T-helper 1 cell treated with Interleukin-12 subunit alpha and Interleukin-12 subunit beta and Interleukin-4 antibody, amounts not matched to agents 30 μg/mL and 1 μg/mL, for 36 hours (primary cell): ENCODE data around the gene CCSER1.
"Not testable (repeated sequence)": the region's sequence is repeated elsewhere in the genome, so short reads cannot be mapped to it uniquely, and the experiment has no call there.

Experiments used
- H3K27ac Mint-ChIP-seq: one replicate; pipeline ENCODE4 v1.8.0; 2021; ENCODE audit warnings: mild to moderate bottlenecking, mixed read lengths
- H3K27me3 Mint-ChIP-seq: one replicate; pipeline ENCODE4 v1.8.0; 2021; ENCODE audit warnings: low read depth, mixed read lengths
- H3K36me3 Mint-ChIP-seq: one replicate; pipeline ENCODE4 v1.8.0; 2021; ENCODE audit warnings: low read depth, mixed read lengths
- H3K4me1 Mint-ChIP-seq: one replicate; pipeline ENCODE4 v1.8.0; 2021; ENCODE audit warnings: low read depth, mixed read lengths
- H3K4me3 Mint-ChIP-seq: one replicate; pipeline ENCODE4 v1.8.0; 2021; ENCODE audit warnings: mild to moderate bottlenecking, moderate library complexity, mixed read lengths
- H3K9me3 Mint-ChIP-seq: one replicate; pipeline ENCODE4 v1.8.0; 2021; ENCODE audit warnings: mixed read lengths

Gene CCSER1

DNA sequence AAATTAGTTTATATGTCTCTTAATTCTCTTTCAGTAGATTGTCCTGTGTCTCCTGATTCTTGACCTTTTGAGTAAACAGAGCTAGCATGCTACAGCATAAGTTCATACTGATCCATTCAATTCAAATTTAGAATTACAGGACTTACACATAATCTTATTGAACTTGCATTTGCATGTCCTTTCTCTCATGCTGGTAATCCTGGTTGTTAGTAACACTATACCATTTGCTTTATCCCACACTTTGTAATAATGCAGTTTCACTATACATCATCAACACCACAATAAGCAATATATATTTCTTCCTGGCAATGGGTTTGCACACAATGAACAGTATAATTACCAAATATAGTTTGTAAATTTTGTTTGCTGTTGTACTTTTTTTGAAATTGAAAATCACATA lies 1239.4 kb downstream of the CCSER1 start:
- H3K27ac Mint-ChIP-seq, result no peak overlapping the region
- H3K4me1 Mint-ChIP-seq, result no peaks in the 10 kb centered on the region
- no peaks in the 10 kb centered on the region for H3K36me3 Mint-ChIP-seq
- H3K4me3 Mint-ChIP-seq, result no peak overlapping the region
- no peaks in the 10 kb centered on the region for H3K9me3 Mint-ChIP-seq
- H3K27me3 Mint-ChIP-seq, result no peaks in the 10 kb centered on the region

DNA sequence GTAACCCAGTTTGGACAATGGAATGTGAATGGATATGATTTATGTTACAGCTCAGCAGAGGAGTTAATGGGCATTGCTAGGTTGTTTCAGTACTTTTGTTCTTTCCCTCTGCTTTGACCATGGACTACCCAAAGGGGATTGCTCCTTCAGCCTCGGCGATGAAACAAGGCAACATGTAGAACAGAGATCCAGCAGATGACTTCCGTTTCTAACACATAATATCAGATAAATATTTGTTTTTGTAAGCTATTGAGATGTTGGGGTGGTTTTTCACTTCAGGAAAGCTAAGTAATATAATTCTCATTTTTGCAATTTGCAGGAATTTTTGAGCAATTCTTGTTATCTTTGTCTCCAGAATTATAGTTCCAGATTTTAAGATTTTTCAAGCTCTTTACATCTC lies 1241.9 kb downstream of the CCSER1 start:
- Mint-ChIP-seq H3K27ac (no peak overlapping the region), H3K9me3 (peaks cover 3% of the 10 kb centered on the region), H3K36me3 (no peaks in the 10 kb centered on the region), H3K4me3 (no peak overlapping the region), H3K4me1 (no peaks in the 10 kb centered on the region), H3K27me3 (no peaks in the 10 kb centered on the region)

- H3K27me3 Mint-ChIP-seq, result no peaks in the 10 kb centered on the region
- no peak overlapping the region for H3K27ac Mint-ChIP-seq
- no peak overlapping the region for H3K4me3 Mint-ChIP-seq
- H3K9me3 Mint-ChIP-seq, result peaks cover 14% of the 10 kb centered on the region
- H3K36me3 Mint-ChIP-seq, result no peaks in the 10 kb centered on the region
- no peaks in the 10 kb centered on the region for H3K4me1 Mint-ChIP-seq
Measured at GRCh38 chr4:91373546-91373945, 1246.4 kb downstream of the CCSER1 start.

DNA sequence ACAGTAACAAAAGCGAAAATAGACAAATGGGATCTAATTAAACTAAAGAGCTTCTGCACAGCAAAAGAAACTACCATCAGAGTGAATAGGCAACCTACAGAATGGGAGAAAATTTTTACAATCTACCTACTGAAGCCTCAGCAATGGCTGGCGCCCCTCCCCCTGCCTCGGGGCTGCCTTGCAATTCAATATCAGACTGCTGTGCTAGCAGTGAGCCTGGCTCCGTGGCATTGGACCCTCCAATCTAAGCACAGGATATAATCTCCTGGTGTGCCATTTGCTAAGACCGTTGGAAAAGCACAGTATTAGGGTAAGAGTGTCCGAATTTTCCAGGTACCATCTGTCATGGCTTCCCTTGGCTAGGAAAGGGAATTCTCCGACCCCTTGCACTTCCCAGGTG lies 1278.2 kb downstream of the CCSER1 start:
- not testable (repeated sequence) for H3K4me1 Mint-ChIP-seq, H3K4me3 Mint-ChIP-seq, H3K27me3 Mint-ChIP-seq, H3K27ac Mint-ChIP-seq, H3K36me3 Mint-ChIP-seq
- H3K9me3 Mint-ChIP-seq, result peaks cover 17% of the 10 kb centered on the region

GRCh38 chr4:91422011-91422410 lies 1294.8 kb downstream of the CCSER1 start:
- no peaks in the 10 kb centered on the region for H3K27me3 Mint-ChIP-seq
- H3K9me3 Mint-ChIP-seq, result peaks cover 17% of the 10 kb centered on the region
- no peaks in the 10 kb centered on the region for H3K4me1 Mint-ChIP-seq
- no peak overlapping the region for H3K27ac Mint-ChIP-seq
- H3K36me3 Mint-ChIP-seq, result no peaks in the 10 kb centered on the region
- no peak overlapping the region for H3K4me3 Mint-ChIP-seq

DNA sequence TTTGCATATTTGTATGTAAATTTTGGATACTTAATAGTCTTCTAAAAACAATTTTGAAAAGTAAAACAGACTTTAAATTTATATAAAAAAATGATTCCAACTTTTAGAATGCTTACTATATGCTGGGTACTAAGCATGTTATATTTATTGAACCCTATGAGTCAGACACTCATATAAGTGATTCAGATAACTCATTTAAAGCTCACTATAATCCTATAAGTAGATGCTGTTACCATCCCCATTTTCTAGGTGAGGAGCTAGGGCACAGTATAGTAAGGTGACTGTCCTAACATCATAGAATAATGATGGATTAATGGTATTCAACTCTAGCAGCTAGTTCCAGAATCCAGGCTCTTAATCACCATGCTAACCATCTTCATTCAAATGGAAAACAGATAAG lies 1299.5 kb downstream of the CCSER1 start:
- Mint-ChIP-seq H3K9me3 (peaks cover 8% of the 10 kb centered on the region), H3K36me3 (no peaks in the 10 kb centered on the region), H3K4me3 (no peak overlapping the region), H3K4me1 (no peaks in the 10 kb centered on the region), H3K27me3 (no peaks in the 10 kb centered on the region), H3K27ac (no peak overlapping the region)

- no peak overlapping the region for H3K4me3 Mint-ChIP-seq
- H3K36me3 Mint-ChIP-seq, result no peaks in the 10 kb centered on the region
- H3K27me3 Mint-ChIP-seq, result no peaks in the 10 kb centered on the region
- H3K27ac Mint-ChIP-seq, result no peak overlapping the region
- H3K9me3 Mint-ChIP-seq, result peaks cover 12% of the 10 kb centered on the region
- H3K4me1 Mint-ChIP-seq, result no peaks in the 10 kb centered on the region
Measured at GRCh38 chr4:91427171-91427570, 1300.0 kb downstream of the CCSER1 start.

DNA sequence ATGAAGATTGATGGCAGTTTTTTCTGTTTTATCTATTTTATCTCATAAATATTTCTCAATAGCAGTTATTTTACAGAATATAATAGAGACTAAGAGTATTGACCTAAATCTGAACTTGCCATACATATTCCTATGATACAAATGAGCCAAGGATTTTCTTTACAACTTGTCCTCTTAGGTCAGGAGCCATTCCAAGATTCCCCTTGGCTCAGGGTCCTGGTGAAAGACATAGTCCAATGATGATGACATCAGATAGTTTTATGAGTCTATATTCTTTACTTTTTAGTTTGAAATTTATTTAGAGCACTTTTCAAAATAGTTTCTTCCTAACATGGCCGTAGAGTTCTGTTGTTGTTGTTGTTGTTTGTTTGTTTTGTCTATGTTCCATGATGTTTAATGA lies 1307.4 kb downstream of the CCSER1 start:
- Mint-ChIP-seq H3K27me3 (no peaks in the 10 kb centered on the region), H3K36me3 (no peaks in the 10 kb centered on the region), H3K4me3 (no peak overlapping the region), H3K27ac (no peak overlapping the region), H3K9me3 (peaks cover 24% of the 10 kb centered on the region), H3K4me1 (no peaks in the 10 kb centered on the region)

DNA sequence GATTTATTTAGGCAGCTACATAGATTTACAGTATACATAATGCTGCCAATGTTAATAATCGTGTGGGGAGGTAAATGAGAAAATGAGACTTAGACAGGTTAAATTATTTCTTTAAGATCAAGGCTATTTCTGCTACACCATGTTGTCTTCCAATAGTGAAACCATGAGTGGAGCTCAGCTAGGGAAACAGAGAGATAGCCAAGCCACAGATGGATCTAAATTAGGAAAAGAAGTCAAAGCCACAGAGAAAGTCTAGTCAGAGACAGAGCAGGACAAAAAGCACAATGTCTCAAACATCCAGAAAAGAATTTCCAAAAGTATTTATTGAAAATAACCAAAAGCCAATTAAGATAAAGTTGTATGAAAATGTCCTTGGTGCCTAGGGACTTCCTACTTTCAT lies 1309.4 kb downstream of the CCSER1 start:
- H3K36me3 Mint-ChIP-seq, result no peaks in the 10 kb centered on the region
- no peaks in the 10 kb centered on the region for H3K27me3 Mint-ChIP-seq
- H3K27ac Mint-ChIP-seq, result no peak overlapping the region
- H3K9me3 Mint-ChIP-seq, result peaks cover 33% of the 10 kb centered on the region
- no peak overlapping the region for H3K4me3 Mint-ChIP-seq
- no peaks in the 10 kb centered on the region for H3K4me1 Mint-ChIP-seq

- Mint-ChIP-seq H3K27me3 (no peaks in the 10 kb centered on the region), H3K4me3 (no peak overlapping the region), H3K27ac (no peak overlapping the region), H3K9me3 (peaks cover 9% of the 10 kb centered on the region), H3K36me3 (no peaks in the 10 kb centered on the region), H3K4me1 (no peaks in the 10 kb centered on the region)
Measured at GRCh38 chr4:91447168-91447567, 1320.0 kb downstream of the CCSER1 start.

- Mint-ChIP-seq H3K27ac (no peak overlapping the region), H3K4me1 (no peaks in the 10 kb centered on the region), H3K36me3 (no peaks in the 10 kb centered on the region), H3K9me3 (peaks cover 9% of the 10 kb centered on the region), H3K4me3 (no peak overlapping the region), H3K27me3 (no peaks in the 10 kb centered on the region)
Measured at GRCh38 chr4:91448668-91449330, 1321.6 kb downstream of the CCSER1 start.

DNA sequence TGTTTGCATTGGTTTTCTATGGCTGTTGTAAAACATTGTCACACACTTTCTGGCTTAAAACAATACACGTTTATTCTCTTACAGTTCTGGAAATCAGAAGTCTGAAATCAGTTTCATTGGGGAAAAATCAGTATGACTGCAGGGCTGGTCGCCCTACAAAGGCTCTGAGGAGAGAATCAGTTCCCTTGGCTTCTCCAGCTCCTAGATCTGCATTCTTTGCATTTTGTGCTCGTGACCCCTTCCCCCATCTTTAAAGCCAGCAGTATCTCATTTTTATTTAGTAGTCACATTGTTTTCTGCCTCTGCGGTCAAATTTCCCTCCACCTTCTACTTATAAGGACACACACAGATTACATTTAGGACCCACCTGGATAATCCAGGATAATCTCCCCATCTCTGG lies 1326.9 kb downstream of the CCSER1 start:
- H3K4me1 Mint-ChIP-seq, result no peaks in the 10 kb centered on the region
- H3K36me3 Mint-ChIP-seq, result no peaks in the 10 kb centered on the region
- H3K27ac Mint-ChIP-seq, result no peak overlapping the region
- H3K9me3 Mint-ChIP-seq, result peaks cover 4% of the 10 kb centered on the region
- no peak overlapping the region for H3K4me3 Mint-ChIP-seq
- no peaks in the 10 kb centered on the region for H3K27me3 Mint-ChIP-seq

- not testable (repeated sequence) for H3K4me1 Mint-ChIP-seq, H3K36me3 Mint-ChIP-seq, H3K27me3 Mint-ChIP-seq, H3K27ac Mint-ChIP-seq, H3K4me3 Mint-ChIP-seq
- H3K9me3 Mint-ChIP-seq, result peaks cover 18% of the 10 kb centered on the region
Measured at GRCh38 chr4:91462566-91462965, 1335.4 kb downstream of the CCSER1 start.

DNA sequence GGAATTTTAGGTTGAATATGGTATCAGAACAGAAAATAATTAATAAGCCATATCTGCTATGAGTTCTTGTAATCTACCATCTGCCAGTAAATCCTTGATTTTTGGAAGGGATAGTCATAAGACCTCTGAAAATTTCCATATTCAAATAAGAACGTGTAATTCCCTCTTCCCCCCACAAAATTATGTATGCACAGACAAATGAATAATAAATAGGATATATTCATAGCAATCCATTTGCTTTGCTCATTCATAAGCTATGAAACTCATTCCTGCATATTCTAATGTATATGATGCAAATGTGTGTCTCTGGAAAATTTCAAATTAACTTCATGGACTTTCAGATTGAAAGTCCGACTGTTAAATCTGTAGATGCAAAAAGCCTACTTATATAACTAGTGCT lies 1343.5 kb downstream of the CCSER1 start:
- Mint-ChIP-seq H3K36me3 (no peaks in the 10 kb centered on the region), H3K27me3 (no peaks in the 10 kb centered on the region), H3K4me3 (no peak overlapping the region), H3K9me3 (no peaks in the 10 kb centered on the region), H3K27ac (no peak overlapping the region), H3K4me1 (no peaks in the 10 kb centered on the region)

GRCh38 chr4:91471280-91471679 lies 1344.1 kb downstream of the CCSER1 start:
- Mint-ChIP-seq H3K27me3 (no peaks in the 10 kb centered on the region), H3K9me3 (no peaks in the 10 kb centered on the region), H3K4me3 (no peak overlapping the region), H3K4me1 (no peaks in the 10 kb centered on the region), H3K36me3 (no peaks in the 10 kb centered on the region), H3K27ac (no peak overlapping the region)

DNA sequence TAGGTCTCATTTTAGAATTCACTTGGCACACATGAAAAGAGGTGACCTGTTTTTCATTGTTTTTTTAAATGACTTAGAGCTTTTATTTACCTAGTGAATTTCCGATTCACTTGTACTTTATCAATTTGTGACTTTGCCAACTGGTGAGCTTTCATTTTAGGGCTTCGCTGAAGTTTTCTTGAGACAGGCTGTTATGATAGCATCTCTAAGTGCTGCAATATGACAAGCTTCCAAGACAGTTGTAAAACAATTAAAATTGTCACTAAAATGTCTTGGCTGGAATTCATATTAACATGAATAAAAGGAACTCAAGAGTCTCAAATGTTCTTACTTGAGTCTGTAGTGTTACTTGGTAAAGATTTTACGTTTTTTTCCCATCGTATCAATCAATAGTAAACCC lies 1344.9 kb downstream of the CCSER1 start:
- Mint-ChIP-seq H3K4me1 (no peaks in the 10 kb centered on the region), H3K9me3 (no peaks in the 10 kb centered on the region), H3K4me3 (no peak overlapping the region), H3K27ac (no peak overlapping the region), H3K27me3 (no peaks in the 10 kb centered on the region), H3K36me3 (no peaks in the 10 kb centered on the region)
